ENCODE results near the gene GRIP2.
"Not testable (repeated sequence)": the region's sequence is repeated elsewhere in the genome, so short reads cannot be mapped to it uniquely, and the experiment has no call there.

GRIP2 gene

DNA sequence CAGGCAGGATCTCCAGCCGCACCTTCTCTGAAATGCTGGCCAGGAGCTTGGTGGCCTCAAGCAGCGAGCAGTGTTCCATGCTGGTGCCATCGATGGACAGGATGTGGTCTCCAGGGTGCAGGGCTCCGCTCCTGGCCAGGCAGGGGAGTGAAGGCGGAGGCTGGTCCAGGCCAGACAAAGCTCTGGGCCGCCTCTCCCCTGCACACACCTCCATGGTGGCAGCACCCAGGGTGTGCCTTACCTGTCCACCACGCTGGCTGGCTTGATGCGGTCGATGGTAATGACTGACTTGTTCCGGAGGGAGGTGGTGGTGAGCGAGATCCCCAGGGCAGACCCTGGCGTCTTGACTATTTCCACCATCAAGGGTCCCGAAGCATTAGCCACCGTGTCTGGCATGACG is 20.0 kb downstream of the GRIP2 start:
- DNase-seq (ENCODE audit: low spot score): no peak

DNA sequence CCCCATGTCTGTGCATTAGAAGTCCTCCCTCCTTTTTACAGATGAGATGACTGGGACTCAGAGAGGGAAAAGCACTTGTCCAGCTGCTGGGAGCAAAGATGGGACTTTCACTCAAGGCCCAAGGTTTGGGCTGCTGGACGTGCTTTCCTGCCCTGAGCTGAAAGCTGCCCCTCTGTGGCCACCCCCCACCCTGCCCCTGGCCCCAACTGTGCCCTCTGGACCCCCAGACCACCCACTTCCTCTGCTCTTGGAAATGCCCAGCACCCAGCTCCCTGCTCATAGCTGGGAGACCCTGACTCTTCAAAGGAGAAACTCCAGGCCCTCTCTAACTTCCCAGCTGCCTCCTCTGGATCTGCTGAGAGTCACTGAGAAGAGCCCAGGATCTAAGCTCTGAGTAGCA is 20.7 kb downstream of the GRIP2 start:
- DNase-seq (ENCODE audit: low spot score): no peak

DNA sequence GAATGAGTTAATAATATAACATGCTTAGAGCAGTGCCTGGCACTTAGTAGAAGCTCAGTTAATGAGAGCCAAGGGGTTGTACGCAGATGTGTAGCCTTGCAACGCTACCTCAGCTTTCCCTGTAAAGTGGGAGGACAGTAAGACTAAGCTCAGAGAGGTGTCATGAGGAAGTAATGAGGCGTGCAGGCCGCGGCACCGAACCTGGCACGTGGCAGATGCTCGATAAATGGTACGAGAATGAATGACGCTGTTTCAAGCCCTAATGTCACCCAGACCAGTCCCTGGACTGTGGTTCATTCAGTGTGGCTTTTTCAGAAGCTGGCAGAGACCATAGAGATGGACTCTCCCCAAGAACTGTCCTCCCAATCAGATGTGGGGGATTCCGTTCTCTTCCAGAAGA is 21.2 kb downstream of the GRIP2 start:
- no peak for DNase-seq (ENCODE audit: low spot score)

DNA sequence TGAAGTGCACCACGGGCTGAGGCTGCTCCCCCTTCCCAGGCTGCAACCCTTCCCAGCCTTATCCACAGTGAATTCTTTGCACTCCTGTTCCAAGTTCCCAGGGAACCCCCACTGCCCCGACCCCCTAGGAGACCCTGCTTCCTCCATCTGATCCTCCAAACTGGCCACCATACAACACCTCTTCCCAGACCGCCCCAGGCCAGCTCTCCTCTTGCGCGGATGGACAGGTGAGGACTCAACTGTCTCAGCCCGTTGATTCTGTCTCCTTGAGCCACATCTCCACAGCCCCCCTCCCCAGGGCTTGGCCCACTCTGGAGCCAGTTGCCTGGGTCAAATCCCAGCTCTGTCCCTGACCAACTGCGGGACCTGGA is 21.7 kb downstream of the GRIP2 start:
- DNase-seq (ENCODE audit: low spot score): no peak

DNA sequence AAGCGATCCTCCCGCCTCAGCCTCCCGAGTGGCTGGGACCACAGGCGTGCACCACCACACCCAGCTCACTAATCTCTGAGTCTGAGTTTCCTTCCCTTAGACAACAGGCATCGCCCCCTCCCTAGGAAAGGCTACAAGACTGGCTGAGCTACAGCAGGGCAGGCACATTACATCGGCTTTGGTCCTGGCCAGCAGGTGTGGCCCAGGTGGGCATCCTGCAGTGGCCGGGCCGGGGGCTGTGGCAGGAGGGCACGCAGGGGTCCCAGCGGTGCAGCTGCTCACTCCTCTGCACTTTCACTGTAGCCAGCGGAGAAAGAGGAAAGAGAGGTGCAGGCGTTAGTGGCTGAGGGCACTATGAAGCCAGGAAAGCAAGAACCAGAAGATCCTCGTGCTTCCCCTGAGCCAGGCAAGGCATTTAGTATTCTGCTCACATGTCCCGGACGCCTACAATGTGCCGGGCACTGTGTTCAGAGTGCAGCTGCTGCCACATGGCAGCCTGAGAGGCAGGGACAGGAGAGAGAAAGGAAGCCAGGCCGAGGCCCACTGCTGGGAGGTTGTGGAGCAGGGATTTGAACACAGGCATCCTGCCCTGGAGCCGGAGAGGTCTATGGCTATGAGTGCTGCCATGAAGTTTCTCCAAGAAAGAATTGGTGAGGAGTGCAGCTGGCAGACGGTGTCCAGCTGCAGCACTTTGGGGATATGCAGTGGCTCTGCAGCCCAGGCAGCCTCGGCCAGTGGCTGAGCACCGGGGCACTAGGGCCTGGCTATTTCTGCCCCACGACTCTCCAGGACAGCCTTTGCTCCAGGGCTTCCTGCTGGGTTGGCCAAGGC is 22.3 kb downstream of the GRIP2 start:
- no peak for DNase-seq (ENCODE audit: low spot score)

DNA sequence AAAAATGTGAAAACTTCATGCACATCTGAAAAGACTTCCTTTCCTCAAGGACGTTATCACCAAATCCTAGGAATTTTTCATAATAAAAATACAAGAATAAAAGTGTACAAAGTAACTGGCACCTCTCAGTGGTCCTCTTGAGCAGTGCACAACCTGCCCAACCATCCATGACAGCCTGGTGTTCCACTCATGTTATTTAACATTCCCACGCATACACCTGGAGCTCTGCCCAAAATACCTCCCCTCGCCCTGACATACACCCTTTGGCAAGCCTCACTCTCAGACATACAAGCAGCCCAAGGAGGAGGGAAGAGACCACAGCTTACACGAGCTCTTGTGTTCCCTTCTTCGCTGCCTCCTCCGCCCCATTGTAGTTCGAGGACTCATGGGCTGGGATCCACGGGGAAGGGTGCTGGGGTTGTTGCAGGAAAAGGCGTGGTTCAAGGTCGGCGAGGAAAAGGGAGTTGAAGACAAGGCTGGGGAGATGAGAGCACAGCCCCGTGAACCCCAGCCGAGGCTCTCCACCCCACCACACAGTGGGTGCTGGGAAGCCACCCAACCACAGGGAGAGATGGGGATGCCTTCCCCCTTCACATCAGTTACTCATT is 23.3 kb downstream of the GRIP2 start:
- no peak for DNase-seq (ENCODE audit: low spot score)

DNA sequence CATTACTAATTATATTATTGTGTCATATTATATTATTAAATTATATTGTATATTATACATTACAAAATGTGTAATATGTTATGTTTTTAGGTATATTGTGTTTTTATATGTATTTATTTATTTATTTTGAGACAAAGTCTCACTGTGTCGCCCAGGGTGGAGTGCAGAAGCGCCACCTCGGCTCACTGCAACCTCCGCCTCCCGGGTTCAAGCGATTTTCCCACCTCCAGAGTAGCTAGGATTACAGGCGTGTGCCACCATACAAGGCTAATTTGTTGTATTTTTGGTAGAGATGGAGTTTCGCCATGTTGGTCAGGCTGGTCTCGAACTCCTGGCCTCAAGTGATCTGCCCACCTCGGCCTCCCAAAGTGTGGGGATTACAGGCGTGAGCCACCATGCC is 24.6 kb downstream of the GRIP2 start:
- DNase-seq (ENCODE audit: low spot score): not testable (repeated sequence)

DNA sequence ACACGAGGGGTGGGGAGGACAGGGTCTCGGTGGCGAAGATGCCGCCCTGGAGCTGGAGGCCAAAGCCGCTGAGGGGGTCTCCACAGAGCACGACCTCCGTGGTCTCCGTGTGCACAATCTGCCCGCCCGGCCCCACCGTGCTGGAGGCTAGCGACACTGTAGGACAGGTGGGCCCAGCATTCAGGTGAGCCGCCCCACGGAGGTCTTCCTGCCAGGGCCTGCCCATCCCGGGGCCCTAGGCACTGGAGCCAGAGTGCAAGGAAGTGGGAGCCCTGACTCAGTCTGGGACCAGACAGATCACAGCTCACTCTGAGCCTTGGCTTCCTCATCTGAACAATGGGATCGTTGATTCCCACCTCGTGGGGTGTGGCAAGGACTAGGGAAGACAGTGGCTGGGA is 25.8 kb downstream of the GRIP2 start:
- no peak for DNase-seq (ENCODE audit: low spot score)

DNA sequence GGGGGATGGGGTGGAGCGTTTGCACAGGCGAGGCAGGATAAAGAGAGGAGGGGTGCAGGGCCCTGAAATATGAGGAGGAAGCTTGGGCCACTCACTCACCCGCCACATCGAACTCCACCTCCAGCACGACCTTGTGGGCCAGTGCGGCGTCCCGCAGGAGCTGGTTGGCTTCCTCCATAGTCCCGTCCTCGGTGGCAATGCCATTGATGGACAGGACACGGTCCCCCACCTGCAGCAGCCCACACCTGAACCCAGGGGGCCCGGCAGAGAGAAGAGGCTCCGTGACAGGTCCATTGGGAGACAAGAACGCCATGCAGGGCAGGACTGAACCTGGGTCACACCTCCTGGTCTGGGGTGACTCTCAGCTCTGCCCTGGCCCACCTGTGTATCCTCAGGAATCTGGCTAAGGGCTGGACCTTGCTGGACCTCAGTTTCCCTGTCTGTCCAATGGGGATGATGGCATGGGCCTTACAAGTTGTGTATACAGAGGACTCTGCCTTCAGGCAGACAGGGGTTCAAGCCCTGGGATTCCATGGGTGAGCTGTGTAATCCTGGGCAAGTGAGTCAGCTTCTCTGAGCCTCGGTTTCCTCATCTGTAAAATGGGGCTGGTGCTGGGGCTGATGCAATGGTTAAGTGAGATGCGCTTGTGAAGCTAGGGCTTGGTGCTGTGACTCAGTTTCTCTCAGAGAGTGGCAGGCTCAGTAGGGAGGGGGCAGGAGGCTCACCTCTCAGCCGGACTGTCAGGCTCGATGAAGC is 26.4 kb downstream of the GRIP2 start:
- DNase-seq (ENCODE audit: low spot score): no peak

DNA sequence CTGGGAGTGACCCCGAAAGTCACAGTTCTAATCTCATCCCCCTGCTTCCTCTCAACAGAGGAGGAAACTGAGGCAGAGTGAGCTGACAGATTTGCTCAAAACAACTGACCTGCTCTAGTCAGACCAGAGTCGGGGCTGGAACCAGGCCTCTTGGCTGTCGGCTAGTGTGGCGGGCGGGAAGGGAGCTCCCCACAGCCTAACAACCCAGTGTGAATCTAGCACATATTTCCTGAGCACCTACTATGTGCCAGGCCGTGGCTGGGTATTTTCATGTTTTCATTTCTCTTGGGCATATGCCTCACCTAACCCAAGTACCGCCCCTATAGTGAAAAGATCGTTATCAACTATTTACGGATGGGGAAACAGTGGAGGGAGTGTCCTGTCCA is 27.2 kb downstream of the GRIP2 start:
- DNase-seq (ENCODE audit: low spot score): no peak

DNA sequence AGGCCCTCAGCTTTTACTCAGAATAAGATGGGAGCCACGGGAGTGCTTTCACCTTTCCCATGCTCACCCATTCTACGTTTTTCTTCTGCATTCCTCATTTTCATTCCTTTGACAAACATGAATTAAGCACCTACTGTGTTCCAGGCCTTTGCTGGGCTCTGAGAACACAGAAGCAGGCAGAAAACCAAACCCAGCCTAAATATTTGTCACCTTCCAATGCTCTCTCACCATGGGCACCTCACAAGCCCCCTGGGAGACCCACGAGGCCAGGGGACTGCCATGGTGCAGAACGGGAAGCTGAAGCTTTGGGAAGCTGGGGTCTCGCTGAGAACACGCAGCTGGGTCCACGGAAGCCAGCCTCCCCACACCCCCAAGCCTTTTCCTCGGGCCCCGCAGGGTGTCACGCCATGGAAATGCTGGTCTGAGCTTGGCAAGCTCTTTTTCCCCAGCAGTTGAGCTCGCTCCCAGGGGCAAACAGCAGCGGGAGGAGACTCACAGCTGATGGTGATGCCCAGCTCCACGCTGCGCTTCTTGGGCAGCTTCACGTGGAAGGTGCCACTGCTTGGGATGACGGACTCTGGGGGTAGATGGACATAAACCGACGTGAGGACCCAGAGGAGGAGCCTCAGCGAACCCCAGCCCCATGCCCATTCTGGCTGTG is 27.7 kb downstream of the GRIP2 start:
- DNase-seq (ENCODE audit: low spot score): no peak

DNA sequence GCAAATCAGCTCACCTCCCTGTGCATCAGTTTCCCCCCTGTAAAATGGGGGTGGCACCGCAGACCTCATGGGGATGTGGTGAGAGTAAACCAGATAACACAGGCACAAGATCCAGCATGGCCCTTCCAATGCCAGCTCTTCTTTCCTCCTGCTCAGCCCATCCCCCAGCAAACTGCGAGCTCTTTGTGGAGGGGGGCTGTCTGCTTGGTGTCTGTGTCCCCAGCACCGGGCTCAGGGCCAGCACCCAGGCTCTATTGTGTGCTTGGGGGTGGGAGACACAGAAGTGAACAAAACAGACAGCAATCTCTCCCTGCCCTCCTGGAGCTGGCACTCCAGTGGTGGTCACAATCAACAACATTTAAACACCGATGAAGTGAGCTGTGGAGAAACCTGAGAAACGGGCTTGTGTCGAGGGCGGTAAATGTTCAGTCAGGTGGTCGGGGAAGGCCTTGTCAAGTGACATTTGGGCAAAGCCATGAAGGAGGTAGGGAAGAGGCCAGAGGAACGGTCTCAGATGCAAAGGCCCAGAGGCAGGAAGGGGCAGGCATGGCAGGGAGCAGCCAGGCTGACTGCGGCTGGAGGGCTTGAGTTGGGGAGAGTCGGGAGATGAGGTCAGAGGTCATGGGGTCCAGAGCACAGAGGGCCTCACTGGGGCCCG is 28.4 kb downstream of the GRIP2 start:
- no peak for DNase-seq (ENCODE audit: low spot score)

DNA sequence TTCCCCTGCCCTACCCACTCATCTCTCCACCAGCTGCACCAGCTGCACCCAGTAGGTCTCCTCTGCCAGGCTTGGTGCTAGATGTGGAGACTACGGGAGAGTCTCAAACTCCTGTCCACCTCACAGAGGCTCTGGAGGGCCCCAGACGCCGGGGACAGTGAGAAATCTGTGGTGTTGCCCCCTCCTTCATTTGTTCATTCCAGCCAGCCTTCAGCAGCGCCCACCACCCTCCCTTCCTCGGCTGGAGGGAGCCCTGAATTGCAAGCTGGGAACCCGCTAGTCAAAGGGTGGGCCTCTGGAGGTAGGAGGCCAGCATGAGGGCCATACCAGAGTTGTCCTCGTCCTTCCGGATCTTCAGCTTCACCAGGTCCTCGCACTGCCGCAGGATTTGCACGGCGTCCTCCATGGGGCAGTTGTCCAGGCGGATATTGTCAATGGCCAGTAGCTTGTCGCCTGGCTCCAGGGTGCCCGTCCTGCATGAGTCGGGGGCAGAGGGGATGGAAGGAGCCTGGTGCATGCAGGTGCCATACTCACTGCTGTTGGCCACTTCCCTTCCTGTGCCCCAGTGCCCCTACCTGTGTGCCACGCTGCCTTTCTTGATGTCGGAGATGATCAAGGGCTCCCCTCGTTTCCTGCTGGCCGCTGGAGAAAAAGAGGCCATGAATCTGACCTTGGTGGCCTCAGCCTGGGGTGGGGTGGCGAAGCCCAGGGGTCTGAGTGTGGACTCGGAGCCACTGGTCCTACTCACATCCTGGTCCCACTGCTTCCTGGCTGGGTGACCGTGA is 29.1 kb downstream of the GRIP2 start:
- DNase-seq (ENCODE audit: low spot score): no peak

DNA sequence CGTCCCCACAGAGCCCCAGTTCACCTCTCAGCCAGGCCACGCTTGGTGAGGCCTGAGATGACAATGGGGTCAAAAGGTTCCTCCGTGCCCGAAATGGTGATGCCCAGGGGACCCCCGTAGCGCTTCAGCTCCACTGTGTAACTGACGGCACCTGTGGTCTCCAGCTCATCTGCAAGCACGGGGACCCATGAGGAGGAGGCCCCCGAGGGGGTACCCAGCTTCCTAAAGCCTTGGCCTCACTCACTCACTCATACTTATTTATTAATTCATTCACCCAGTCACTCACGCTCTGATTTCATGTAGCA is 30.4 kb downstream of the GRIP2 start:
- DNase-seq (ENCODE audit: low spot score): no peak

DNA sequence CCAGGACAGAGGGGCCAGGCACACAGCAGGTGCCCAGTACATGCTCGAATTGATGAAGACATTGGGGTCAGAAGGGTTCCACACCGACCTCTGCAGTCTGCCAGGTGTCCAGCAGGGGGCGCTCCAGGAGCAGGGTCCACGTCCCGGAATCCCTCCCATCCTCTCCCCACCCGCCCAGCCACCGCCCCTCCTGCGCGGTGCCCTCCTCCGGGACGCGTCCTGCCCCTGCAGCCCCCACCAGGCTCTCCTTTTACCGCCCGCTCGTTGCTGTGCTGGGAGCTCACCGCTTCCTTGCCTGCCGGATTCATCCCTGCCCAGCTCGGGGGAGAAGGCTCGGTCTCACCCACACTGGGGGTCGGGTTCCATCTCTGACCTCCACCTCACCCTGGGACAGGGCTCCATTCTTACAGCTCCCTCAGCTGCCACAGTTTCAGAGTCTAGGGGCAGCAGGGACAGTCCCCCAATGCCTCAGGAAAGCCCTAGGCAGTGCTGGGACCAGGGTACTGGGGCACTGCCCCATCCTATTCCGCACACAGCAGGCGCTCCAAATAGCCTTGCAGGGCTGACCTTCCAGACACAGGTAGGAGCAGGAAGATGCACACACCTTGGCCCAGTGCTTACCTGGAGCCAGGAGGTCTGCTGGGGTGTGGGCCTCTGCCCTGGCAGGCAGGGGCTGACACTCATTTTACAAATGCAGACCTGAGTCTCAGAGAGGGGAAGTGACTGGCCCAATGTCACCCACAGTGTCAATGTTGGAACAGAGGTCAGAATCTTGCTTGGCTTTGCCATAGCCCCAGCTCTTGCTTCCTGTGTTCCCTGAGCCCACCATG is 31.0 kb downstream of the GRIP2 start:
- peak; percentile 98 for DNase-seq (ENCODE audit: low spot score)

DNA sequence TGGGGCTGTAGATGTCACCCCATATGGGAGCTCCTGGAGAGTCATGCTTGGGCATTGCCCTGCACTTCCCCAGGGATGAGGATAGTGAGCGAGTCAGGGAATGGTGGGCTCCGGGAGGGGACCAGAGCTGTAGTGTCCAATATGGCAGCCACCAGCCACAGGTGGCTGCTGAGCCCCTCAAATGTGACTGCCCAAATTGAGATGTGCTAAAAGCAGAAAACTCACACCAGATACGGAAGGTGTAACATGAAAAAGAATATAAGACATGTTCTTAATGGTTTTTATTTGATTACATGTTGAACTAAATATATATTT is 31.7 kb downstream of the GRIP2 start:
- no peak for DNase-seq (ENCODE audit: low spot score)

DNA sequence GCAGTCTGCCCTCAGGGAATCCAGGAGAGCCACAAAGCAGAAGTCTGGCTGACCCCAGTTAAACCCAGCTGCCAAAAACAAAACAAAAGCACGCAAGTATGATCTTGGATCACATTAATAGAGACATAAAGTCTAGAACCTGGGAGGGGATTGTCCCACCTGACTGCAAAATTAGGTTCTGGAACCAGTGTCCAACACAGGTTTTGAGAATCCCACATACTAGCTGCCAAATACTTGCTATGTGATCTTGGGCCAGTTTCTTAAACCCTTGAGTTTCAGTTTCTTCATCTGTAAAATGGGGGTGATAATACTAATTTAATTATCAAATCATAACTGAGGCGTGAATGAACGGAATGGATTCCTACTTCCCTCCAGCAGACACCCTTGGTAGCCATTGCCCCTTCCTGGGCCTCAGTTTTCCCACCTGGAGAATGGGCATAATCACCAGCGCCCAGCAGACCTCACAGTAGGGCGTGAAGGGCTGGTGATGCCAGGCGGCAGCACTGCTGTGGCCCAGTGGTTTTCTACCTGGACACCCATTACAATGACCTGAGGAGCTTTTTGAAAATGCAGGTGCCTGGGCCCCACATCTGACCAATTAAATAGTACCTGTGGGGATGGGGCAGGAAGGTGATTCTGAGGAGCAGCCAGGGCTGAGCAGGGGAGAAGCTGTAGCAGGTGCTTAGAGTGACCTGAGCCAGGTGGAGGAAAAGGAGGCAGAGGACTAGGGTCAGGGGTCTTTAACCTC is 32.2 kb downstream of the GRIP2 start:
- DNase-seq (ENCODE audit: low spot score): no peak

DNA sequence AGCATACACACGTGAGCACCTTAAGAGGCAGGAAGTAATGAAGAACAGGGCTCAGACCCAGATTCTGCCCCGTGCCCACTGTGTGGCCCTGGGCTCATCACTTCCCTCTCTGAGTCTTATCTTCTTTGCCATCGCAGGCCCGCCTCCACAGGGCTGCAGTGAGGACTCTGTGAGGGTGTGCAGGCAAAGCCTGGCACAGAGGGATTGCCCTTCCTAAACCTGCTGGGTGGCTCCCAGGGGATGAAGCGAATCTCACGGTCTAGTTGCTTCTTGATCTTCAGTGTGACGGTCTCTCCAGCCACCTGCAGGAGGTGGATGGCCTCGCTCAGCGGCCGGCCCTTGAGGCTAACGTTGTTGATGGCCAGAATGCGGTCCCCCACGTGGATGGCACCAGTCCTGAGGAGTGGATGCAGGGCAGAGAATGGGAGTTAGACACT is 32.8 kb downstream of the GRIP2 start:
- DNase-seq (ENCODE audit: low spot score): peak; percentile 58

DNA sequence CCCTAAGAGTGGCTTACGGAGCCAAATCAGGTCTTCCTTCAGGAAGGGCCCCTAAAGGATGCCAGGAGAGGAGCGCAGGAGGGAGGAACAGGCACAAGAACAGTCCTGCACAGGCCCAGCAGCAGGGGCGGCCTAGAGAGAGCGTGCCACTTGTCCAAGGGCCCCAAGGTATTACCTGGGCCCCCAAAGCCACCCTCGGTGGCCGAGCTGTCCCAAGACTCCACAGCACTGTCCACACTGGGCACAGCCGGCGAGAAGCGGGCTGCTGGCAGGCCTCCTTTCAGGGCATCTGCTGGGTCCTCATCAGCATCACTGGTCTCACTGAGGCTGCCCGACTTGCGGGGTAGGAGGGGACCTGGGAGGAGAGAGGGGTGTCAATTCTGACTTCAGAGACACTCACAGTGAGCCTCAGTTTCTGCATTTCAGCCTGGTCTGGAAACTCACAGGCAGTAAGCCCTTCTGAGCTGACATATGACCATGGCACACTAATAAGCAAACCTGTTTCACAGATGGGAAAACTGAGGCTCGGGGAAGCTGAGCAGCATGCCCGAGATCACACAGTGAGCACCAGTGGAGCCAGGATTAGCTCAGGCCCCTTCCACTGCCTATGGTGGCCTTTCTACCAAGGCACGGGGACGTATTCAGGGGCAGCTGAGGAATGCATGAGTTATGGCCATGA is 33.4 kb downstream of the GRIP2 start:
- DNase-seq (ENCODE audit: low spot score): no peak
